ENCODE data around the gene WNT2B. TPM values are rescaled to one million over a fixed set of nuclear protein-coding genes. Genes with fewer than 3 reads are reported as not detected.

WNT2B gene
- total and polyA plus RNA-seq, 2 donors (not counting 1 experiment from before 2014, with no cell fraction given): 0.54 to 5.2 TPM

DNA sequence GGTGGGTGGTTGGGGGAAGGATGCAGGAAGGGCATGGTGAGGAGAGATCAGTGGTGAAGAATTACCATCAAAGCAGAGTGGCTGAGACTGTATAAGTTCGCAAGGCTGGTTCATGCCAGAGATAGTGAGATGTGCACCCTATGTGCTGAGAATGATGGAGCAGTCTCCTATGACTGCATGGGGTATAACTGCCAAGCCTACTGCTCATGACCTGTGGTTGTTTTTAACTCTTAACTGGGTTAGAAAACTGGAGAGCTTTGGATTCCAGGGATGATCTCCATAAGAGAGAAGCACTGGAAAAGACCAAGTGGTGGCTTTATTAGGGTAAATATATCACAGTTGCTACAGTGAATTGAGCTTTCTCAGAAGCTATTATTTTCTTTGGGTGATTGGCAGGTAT lies 16.2 kb downstream of the WNT2B start:
- intact Hi-C loops (cut with micrococcal nuclease): no loop called here
- H3K27me3 ChIP-seq (replicated peaks in 1 of 4; ENCODE audit: control extremely low read depth in 1 of 4, control insufficient read depth in 3 of 4, insufficient read depth in 4 of 4, low read length in 3 of 4): no peaks in the 10 kb centered on the region
- no peak overlapping the region for H3K27ac ChIP-seq (ENCODE audit: low read length in 2 of 2)
- Mint-ChIP-seq H3K9me3 (ENCODE audit: insufficient read depth) (no peaks in the 10 kb centered on the region), H3K27me3 (no peaks in the 10 kb centered on the region), H3K27ac (no peak overlapping the region), H3K4me1 (no peaks in the 10 kb centered on the region), H3K4me3 (no peak overlapping the region)
- WGBS (ENCODE audit: insufficient coverage): 100% methylated on average over 1 of the region's 1 CpG
- ChIA-PET POLR2A (no interaction called here), CTCF (no interaction called here)
- H3K79me2 ChIP-seq (ENCODE audit: control insufficient read depth, insufficient read depth, low read length): no peaks in the 10 kb centered on the region
- H3K9me3 ChIP-seq (ENCODE audit: control extremely low read depth in 1 of 3, control insufficient read depth in 2 of 3, insufficient read depth in 1 of 3, low read length in 2 of 3): no peaks in the 10 kb centered on the region
- H4K20me1 ChIP-seq (ENCODE audit: control insufficient read depth, insufficient read depth, low read length, poor library complexity, severe bottlenecking): no peaks in the 10 kb centered on the region
- TF ChIP-seq EZH2 (IDR thresholded peaks at IDR 0.05; ENCODE audit: borderline replicate concordance, insufficient read depth, low read depth, low read length, poor library complexity, severe bottlenecking): no peak
- TF ChIP-seq, protein P1, sequence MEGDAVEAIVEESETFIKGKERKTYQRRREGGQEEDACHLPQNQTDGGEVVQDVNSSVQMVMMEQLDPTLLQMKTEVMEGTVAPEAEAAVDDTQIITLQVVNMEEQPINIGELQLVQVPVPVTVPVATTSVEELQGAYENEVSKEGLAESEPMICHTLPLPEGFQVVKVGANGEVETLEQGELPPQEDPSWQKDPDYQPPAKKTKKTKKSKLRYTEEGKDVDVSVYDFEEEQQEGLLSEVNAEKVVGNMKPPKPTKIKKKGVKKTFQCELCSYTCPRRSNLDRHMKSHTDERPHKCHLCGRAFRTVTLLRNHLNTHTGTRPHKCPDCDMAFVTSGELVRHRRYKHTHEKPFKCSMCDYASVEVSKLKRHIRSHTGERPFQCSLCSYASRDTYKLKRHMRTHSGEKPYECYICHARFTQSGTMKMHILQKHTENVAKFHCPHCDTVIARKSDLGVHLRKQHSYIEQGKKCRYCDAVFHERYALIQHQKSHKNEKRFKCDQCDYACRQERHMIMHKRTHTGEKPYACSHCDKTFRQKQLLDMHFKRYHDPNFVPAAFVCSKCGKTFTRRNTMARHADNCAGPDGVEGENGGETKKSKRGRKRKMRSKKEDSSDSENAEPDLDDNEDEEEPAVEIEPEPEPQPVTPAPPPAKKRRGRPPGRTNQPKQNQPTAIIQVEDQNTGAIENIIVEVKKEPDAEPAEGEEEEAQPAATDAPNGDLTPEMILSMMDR (IDR thresholded peaks at IDR 0.05): no peak
- H3K4me2 ChIP-seq (replicated peaks; ENCODE audit: low read depth, low read length, poor library complexity, severe bottlenecking): no peak overlapping the region
- H3K4me1 ChIP-seq (ENCODE audit: control insufficient read depth in 2 of 2, insufficient read depth in 2 of 2, low read length in 2 of 2): no peaks in the 10 kb centered on the region
- DNase-seq (no peak), ATAC-seq (ENCODE audit: low read depth) (no peak)
- peaks cover 0 to 4% of the 10 kb centered on the region in 2 experiments for H3K36me3 ChIP-seq (replicated peaks in 1 of 2; ENCODE audit: control extremely low read depth in 1 of 2, control insufficient read depth in 1 of 2, extremely low read depth in 1 of 2, insufficient read depth in 2 of 2, low read length in 1 of 2)
- no peak overlapping the region for H3K9ac ChIP-seq (ENCODE audit: low read length)
- H3K4me3 ChIP-seq (ENCODE audit: control extremely low read depth in 1 of 5, extremely low read depth in 1 of 5, insufficient read depth in 1 of 5, low read depth in 2 of 5, low read length in 4 of 5): no peak overlapping the region
- H2AFZ ChIP-seq (ENCODE audit: insufficient read depth, low read depth, low read length, poor library complexity, severe bottlenecking): no peak overlapping the region

DNA sequence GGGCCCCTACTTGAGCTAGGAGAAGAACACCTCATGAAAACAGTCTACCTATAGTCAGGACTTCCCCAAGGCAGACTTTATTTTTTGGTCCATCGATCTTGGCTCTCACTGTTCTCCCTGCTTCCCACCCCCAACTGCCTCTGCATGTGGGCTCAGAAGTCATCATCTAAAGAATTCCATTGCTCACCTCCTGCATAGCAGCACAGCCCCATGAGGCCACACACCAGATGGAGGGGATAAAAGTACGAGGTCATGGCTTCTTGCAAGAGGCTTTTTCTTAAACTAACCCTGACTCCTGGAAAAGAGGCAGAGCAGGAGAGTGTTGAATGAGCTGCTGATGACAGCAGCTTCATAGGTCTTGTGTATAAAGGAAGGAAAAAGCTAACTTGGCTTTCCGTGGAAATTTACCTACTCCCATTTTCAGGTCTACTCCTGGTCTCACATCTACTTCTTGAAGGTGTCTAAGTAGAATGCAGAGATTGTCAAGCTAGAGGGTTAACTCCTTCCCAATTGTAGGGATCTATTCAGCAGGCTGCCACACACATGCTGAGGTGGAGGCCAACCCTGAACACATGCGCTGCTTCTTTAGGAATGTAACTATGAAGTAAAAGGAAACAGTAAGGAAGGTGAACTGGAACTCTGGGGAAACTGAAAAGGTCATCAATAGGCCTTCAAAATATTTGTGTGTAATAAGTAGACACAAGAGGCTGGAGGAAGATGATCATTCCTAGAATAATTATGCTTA lies 18.7 kb downstream of the WNT2B start:
- intact Hi-C loops (cut with micrococcal nuclease): no loop called here
- ChIA-PET CTCF (no interaction called here), POLR2A (no interaction called here)
- no peaks in the 10 kb centered on the region for H3K9me3 Mint-ChIP-seq (ENCODE audit: insufficient read depth)
- H3K4me1 ChIP-seq (ENCODE audit: control insufficient read depth in 2 of 2, insufficient read depth in 2 of 2, low read length in 2 of 2): no peaks in the 10 kb centered on the region
- 100% methylated on average over 2 of the region's 4 CpGs for WGBS (ENCODE audit: insufficient coverage)
- DNase-seq (no peak), ATAC-seq (ENCODE audit: low read depth) (no peak)
- TF ChIP-seq, protein P1 (IDR thresholded peaks at IDR 0.05): no peak
- no peak for TF ChIP-seq EZH2 (IDR thresholded peaks at IDR 0.05; ENCODE audit: borderline replicate concordance, insufficient read depth, low read depth, low read length, poor library complexity, severe bottlenecking)
- no peak overlapping the region for H2AFZ ChIP-seq (ENCODE audit: insufficient read depth, low read depth, low read length, poor library complexity, severe bottlenecking)
- H3K9ac ChIP-seq (ENCODE audit: low read length): no peak overlapping the region
- no peak overlapping the region for H3K4me3 ChIP-seq (ENCODE audit: control extremely low read depth in 1 of 5, extremely low read depth in 1 of 5, insufficient read depth in 1 of 5, low read depth in 2 of 5, low read length in 4 of 5)
- H3K27me3 Mint-ChIP-seq: no peaks in the 10 kb centered on the region
- H3K27ac ChIP-seq (ENCODE audit: low read length in 2 of 2): no peak overlapping the region
- no peak overlapping the region for H3K4me2 ChIP-seq (replicated peaks; ENCODE audit: low read depth, low read length, poor library complexity, severe bottlenecking)
- no peak overlapping the region for H3K4me3 Mint-ChIP-seq
- H3K4me1 Mint-ChIP-seq: no peaks in the 10 kb centered on the region
- H3K27me3 ChIP-seq (replicated peaks in 1 of 4; ENCODE audit: control extremely low read depth in 1 of 4, control insufficient read depth in 3 of 4, insufficient read depth in 4 of 4, low read length in 3 of 4): no peaks in the 10 kb centered on the region
- peaks cover 0 to 4% of the 10 kb centered on the region in 2 experiments for H3K36me3 ChIP-seq (replicated peaks in 1 of 2; ENCODE audit: control extremely low read depth in 1 of 2, control insufficient read depth in 1 of 2, extremely low read depth in 1 of 2, insufficient read depth in 2 of 2, low read length in 1 of 2)
- H3K79me2 ChIP-seq (ENCODE audit: control insufficient read depth, insufficient read depth, low read length): no peaks in the 10 kb centered on the region
- H3K27ac Mint-ChIP-seq: no peak overlapping the region
- H3K9me3 ChIP-seq (ENCODE audit: control extremely low read depth in 1 of 3, control insufficient read depth in 2 of 3, insufficient read depth in 1 of 3, low read length in 2 of 3): no peaks in the 10 kb centered on the region
- no peaks in the 10 kb centered on the region for H4K20me1 ChIP-seq (ENCODE audit: control insufficient read depth, insufficient read depth, low read length, poor library complexity, severe bottlenecking)
